ENCODE results near the gene LAMA3.

The LAMA3 gene

DNA sequence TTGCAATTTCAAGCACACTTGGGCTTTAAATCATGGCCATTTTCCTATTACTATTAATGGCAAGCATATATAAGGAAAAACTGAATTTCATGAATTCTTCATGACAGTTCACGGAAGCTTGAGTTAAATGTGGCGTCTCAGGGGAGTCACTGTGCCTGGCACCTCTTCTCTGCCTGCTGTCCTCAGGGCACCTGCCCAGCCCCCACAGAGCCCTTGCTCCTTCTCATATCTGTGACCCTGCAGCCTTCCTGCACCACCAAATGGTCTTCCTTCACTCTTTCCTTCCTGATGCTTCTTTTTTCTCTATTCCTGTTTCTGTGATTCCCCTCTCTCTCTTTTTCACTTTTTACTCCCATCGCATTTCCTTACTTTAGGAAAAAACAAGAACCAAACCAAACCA is 35.4 kb downstream of the LAMA3 start:
- H3K79me2 ChIP-seq (ENCODE audit: insufficient read depth, low read length) = no peaks in the 10 kb centered on the region
- no peak overlapping the region for H2AFZ ChIP-seq (ENCODE audit: low read depth, low read length)

DNA sequence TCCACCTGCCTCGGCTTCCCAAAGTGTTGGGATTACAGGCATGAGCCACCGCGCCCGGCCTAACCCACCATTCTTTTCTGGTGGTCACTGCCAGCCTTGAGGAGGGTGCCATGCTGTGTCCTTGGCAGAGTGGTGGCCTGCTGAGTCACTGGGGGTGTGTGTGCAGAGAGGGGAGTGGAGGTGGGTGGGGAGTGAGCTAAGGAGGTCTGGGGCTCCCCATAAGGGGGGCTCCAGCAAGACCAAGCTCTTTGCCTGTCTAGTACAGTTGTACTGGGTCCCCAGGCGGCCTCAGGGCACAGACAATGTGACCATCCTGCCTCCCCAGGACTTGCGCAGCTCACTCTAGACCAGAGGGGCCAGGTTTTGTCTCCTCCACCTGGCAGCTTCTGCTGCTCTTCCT is 36.1 kb downstream of the LAMA3 start:
- Histone ChIP-seq H3K79me2 (ENCODE audit: insufficient read depth, low read length) (no peaks in the 10 kb centered on the region), H3K9me3 (ENCODE audit: insufficient read depth, low read length, severe bottlenecking) (no peaks in the 10 kb centered on the region), H3K4me1 (ENCODE audit: insufficient read depth, low read length) (no peaks in the 10 kb centered on the region), H3K9ac (ENCODE audit: low read depth, low read length) (no peak overlapping the region), H3K4me2 (ENCODE audit: insufficient read depth, low read length) (no peak overlapping the region), H3K4me3 (ENCODE audit: low read depth in 1 of 2, low read length in 2 of 2) (no peak overlapping the region), H3K36me3 (ENCODE audit: insufficient read depth, low read length) (no peaks in the 10 kb centered on the region), H3K27ac (ENCODE audit: low read length) (no peak overlapping the region), H2AFZ (ENCODE audit: low read depth, low read length) (no peak overlapping the region), H4K20me1 (ENCODE audit: insufficient read depth, low read length) (no peaks in the 10 kb centered on the region; the same call in 1 of the 2 replicates), H3K27me3 (ENCODE audit: insufficient read depth, low read length, poor library complexity) (peaks cover 5% of the 10 kb centered on the region)
- TF ChIP-seq, protein P1, sequence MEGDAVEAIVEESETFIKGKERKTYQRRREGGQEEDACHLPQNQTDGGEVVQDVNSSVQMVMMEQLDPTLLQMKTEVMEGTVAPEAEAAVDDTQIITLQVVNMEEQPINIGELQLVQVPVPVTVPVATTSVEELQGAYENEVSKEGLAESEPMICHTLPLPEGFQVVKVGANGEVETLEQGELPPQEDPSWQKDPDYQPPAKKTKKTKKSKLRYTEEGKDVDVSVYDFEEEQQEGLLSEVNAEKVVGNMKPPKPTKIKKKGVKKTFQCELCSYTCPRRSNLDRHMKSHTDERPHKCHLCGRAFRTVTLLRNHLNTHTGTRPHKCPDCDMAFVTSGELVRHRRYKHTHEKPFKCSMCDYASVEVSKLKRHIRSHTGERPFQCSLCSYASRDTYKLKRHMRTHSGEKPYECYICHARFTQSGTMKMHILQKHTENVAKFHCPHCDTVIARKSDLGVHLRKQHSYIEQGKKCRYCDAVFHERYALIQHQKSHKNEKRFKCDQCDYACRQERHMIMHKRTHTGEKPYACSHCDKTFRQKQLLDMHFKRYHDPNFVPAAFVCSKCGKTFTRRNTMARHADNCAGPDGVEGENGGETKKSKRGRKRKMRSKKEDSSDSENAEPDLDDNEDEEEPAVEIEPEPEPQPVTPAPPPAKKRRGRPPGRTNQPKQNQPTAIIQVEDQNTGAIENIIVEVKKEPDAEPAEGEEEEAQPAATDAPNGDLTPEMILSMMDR (IDR thresholded peaks at IDR 0.05; ENCODE audit: borderline replicate concordance, extremely low read depth, low read length, poor library complexity, severe bottlenecking) = no peak
- TF ChIP-seq EZH2 (IDR thresholded peaks at IDR 0.05; ENCODE audit: borderline replicate concordance, low read depth, low read length, severe bottlenecking) = no peak
- ATAC-seq (ENCODE audit: insufficient read depth, low read depth) (no peak), DNase-seq (no peak)

More for the DNA sequence above, 35.4 kb downstream of the LAMA3 start:
- TF ChIP-seq, protein P1 (IDR thresholded peaks at IDR 0.05; ENCODE audit: borderline replicate concordance, extremely low read depth, low read length, poor library complexity, severe bottlenecking) = no peak
- TF ChIP-seq EZH2 (IDR thresholded peaks at IDR 0.05; ENCODE audit: borderline replicate concordance, low read depth, low read length, severe bottlenecking) = no peak
- Histone ChIP-seq H4K20me1 (ENCODE audit: insufficient read depth, low read length) (no peaks in the 10 kb centered on the region; the same call in 1 of the 2 replicates), H3K9me3 (ENCODE audit: insufficient read depth, low read length, severe bottlenecking) (no peaks in the 10 kb centered on the region), H3K4me1 (ENCODE audit: insufficient read depth, low read length) (no peaks in the 10 kb centered on the region), H3K27me3 (ENCODE audit: insufficient read depth, low read length, poor library complexity) (peaks cover 5% of the 10 kb centered on the region), H3K4me2 (ENCODE audit: insufficient read depth, low read length) (no peak overlapping the region), H3K4me3 (ENCODE audit: low read depth in 1 of 2, low read length in 2 of 2) (no peak overlapping the region), H3K9ac (ENCODE audit: low read depth, low read length) (no peak overlapping the region), H3K36me3 (ENCODE audit: insufficient read depth, low read length) (no peaks in the 10 kb centered on the region), H3K27ac (ENCODE audit: low read length) (no peak overlapping the region)
- no peak for ATAC-seq (ENCODE audit: insufficient read depth, low read depth)
- no peak for DNase-seq

DNA sequence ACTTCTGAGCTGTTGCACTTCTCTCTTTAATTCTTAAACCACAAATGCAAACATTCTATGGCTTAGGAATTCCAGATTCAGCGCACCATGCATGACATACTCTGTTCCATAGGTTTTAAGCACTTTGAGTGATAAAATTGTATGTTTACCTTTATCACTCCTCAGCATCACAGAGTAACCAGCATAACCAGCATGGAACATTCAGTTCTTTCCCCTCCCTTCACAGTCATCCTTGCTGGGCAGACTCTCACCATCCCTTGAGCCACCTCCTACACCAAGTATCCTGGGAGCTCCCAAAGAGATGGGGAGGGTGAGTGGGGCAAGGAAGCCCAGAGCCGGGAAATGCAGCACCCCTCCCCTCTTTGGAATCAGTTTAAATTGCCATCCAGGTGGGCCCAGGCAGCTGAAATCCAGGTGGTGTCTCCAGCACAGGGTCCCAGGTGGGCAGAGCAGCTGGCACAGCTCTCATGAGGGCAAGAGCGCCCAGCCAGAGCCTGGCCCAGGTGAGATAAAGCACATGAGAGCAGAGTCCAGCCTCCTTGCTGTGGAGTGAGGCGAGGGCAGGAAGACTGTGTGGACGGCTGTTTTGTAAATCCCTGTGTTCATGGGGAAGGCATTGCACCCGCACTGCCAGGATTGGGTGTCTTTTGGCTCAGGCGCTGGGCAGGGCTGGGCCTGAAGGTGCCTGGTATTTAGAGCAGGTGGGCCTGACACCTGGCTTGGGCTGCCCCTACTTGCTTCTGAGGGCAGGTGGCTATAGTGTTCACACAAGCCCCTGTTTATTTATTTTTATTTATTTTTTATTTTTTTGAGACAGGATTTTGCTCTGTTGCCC is 36.8 kb downstream of the LAMA3 start:
- no peak overlapping the region for H2AFZ ChIP-seq (ENCODE audit: low read depth, low read length)
- H3K36me3 ChIP-seq (ENCODE audit: insufficient read depth, low read length) = no peaks in the 10 kb centered on the region
- no peak for DNase-seq

More for the DNA sequence above, 36.8 kb downstream of the LAMA3 start:
- Histone ChIP-seq H3K79me2 (ENCODE audit: insufficient read depth, low read length) (no peaks in the 10 kb centered on the region), H3K4me3 (ENCODE audit: low read depth in 1 of 2, low read length in 2 of 2) (no peak overlapping the region), H4K20me1 (ENCODE audit: insufficient read depth, low read length) (no peaks in the 10 kb centered on the region; the same call in 1 of the 2 replicates), H3K27ac (ENCODE audit: low read length) (no peak overlapping the region), H3K4me1 (ENCODE audit: insufficient read depth, low read length) (no peaks in the 10 kb centered on the region), H3K4me2 (ENCODE audit: insufficient read depth, low read length) (no peak overlapping the region), H3K9me3 (ENCODE audit: insufficient read depth, low read length, severe bottlenecking) (no peaks in the 10 kb centered on the region), H3K9ac (ENCODE audit: low read depth, low read length) (no peak overlapping the region), H3K27me3 (ENCODE audit: insufficient read depth, low read length, poor library complexity) (peaks cover 5% of the 10 kb centered on the region)
- TF ChIP-seq EZH2 (IDR thresholded peaks at IDR 0.05; ENCODE audit: borderline replicate concordance, low read depth, low read length, severe bottlenecking) = no peak
- TF ChIP-seq, protein P1 (IDR thresholded peaks at IDR 0.05; ENCODE audit: borderline replicate concordance, extremely low read depth, low read length, poor library complexity, severe bottlenecking) = no peak
- no peak for ATAC-seq (ENCODE audit: insufficient read depth, low read depth)

Data from DND-41 (cell line).